ENCODE data around the gene KLHL40. TPM values are rescaled to one million over a fixed set of nuclear protein-coding genes. Genes with fewer than 3 reads are reported as not detected.

KLHL40 gene
- total and polyA plus RNA-seq, 5 experiments from 2014 or later, result not detected

DNA sequence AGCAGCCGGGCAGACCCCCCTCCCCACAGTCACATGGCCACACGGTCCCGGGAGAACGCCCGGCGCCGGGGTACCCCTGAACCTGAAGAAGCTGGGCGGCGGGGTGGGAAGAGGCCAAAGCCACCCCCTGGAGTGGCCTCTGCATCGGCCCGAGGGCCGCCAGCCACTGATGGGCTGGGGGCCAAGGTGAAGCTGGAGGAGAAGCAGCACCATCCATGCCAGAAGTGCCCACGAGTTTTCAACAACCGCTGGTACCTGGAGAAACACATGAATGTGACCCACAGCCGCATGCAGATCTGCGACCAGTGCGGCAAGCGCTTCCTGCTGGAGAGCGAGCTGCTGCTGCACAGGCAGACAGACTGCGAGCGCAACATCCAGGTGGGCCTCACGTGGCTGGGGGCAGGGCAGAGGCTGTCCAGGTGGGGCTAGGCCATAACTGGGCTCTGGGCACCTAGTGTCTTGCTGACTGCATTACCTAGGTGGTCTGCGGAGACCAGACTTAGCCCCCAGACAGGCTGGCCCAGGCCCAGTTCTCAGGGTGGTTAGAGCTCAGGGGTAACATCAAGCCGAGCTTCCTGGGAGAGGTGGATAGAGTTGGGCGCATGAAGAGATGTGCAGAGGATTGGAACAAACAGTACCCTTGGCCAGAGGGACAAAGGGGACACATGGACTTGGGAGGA lies 25.7 kb upstream of the KLHL40 start:
- no peaks in the 10 kb centered on the region for H3K27me3 Mint-ChIP-seq
- H3K4me3 Mint-ChIP-seq, result no peak overlapping the region
- no peak for DNase-seq
- no peak for ATAC-seq
- POLR2A ChIA-PET, result no interaction called here
- no peaks in the 10 kb centered on the region for H3K36me3 Mint-ChIP-seq
- H3K4me1 Mint-ChIP-seq, result peaks cover 0 to 11% (median 2%) of the 10 kb centered on the region in 4 donors
- no peak overlapping the region for H3K27ac Mint-ChIP-seq
- no peaks in the 10 kb centered on the region for H3K9me3 Mint-ChIP-seq

DNA sequence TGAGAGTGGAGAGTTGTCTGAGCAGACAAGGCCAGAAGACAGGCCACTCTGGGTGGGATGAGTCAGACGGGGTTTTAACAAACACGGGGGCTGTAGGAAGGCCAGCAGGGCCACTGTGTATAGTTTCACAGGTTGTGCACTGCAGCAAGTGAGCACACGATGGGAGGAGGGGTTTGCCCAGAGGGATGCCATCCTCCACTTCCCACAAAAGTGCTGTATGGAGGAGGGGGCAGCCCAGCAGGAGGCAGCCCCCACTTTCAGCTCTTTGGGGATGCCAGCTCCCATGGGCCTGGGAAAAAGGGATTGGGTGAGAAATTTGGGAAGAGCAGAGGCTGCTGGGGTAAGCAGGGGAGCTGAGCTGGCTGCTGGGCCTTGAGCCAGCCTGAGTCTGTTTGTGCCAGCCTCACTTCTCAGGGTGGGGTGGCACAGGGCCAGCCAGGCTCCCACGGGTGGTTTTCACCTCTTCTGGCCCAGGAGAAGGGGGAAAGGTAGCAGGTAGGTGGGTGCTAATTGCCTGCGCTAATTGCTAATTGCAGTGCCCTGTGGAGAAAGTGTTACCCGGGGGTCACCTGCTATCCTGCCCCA lies 25.1 kb upstream of the KLHL40 start:
- H3K36me3 Mint-ChIP-seq, result no peaks in the 10 kb centered on the region
- no peak overlapping the region for H3K27ac Mint-ChIP-seq
- POLR2A ChIA-PET, result no interaction called here
- no peaks in the 10 kb centered on the region for H3K9me3 Mint-ChIP-seq
- no peak for DNase-seq
- no peaks in the 10 kb centered on the region for H3K27me3 Mint-ChIP-seq
- no peak for ATAC-seq
- H3K4me1 Mint-ChIP-seq, result peaks cover 0 to 9% (median 2%) of the 10 kb centered on the region in 4 donors
- H3K4me3 Mint-ChIP-seq, result no peak overlapping the region

DNA sequence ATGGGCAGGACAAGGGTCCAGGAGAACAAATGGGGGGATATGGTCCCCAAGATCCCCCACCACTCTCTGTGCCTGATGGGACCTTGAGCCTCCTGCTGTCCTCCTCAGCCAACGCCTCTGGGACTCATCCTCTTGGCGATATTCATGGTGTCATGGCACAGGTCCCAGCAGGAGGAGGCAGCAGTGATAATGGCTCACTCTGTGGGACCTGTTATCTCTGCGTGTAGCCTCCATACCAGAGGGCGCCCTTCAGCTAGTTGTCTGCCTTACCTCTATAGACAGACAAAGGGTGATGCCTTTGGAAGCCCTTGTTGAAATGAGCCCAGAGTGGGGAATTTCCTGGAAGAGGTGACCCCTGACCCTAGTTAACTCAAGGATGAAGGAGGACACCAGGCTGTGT lies 24.4 kb upstream of the KLHL40 start:
- no peak for ATAC-seq
- H3K4me1 Mint-ChIP-seq, result peaks cover 0 to 6% (median 2%) of the 10 kb centered on the region in 4 donors
- no peaks in the 10 kb centered on the region for H3K36me3 Mint-ChIP-seq
- no peaks in the 10 kb centered on the region for H3K27me3 Mint-ChIP-seq
- DNase-seq, result no peak
- POLR2A ChIA-PET, result no interaction called here
- no peak overlapping the region for H3K4me3 Mint-ChIP-seq
- H3K9me3 Mint-ChIP-seq, result no peaks in the 10 kb centered on the region
- peak overlapping the region in 1 of 10 donors; percentile 75 for H3K27ac Mint-ChIP-seq

DNA sequence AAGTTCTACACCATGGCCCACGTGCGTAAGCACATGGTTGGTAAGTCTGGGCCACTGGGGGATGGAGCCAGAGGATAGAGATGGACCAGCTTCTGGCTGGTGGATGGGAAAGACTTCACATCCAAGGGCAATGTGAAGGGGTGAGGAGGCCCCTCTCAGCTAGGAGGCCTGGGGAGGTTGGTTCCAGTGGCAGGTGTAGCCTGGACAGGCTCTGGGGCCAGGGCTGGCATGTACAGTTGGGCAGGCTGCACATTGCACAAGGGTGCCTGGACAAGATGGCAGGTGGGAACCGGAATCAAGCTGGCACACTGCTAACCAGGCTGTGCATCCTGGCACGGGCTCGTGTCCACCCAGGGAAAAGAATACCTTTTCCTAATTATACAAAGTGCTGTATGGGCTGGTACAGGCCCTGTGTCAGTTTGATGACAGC lies 23.7 kb upstream of the KLHL40 start:
- ATAC-seq (no peak), DNase-seq (no peak)
- Mint-ChIP-seq H3K27me3 (no peaks in the 10 kb centered on the region), H3K4me3 (no peak overlapping the region), H3K27ac (no peak overlapping the region), H3K9me3 (no peaks in the 10 kb centered on the region), H3K36me3 (no peaks in the 10 kb centered on the region), H3K4me1 (peaks cover 0 to 3% (median under 1%) of the 10 kb centered on the region in 4 donors)
- POLR2A ChIA-PET, result no interaction called here

DNA sequence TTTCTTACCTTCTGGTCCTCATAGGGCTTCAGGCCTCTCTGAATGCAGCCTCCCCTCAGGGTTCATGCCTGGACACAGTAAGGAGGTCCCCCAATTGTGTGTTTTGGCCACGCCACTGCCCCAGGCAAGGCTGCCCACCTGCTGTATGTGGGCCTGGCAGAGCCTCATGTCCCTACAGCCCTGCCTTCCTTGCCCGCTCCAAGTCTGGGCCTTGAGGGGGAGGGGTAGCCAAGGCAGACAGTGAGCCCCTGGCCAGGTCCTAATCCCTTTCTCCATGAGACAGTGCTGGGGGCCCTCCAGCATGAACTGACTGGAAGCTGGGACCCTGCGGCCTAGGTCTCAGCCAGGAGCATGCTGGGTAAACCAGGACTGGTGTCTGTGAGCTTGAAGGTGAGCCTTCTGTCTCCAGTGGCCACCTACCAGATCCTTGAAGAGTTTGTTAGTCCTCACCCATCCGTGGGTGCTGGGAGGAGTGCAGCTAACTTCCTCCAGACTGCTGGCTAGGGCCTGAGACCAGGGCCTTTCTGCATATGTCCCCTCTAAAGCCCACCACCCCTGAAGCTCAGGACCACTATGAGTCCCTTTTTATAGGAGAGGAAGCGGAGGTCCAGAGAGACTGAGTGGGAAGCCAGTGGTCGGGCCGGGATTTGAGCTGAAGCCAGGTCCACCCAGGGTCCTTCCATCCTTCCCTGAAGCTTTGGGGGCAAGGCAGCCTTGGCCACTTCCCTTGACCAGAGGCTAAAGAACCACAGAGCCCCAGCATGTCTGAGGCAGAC lies 23.1 kb upstream of the KLHL40 start:
- Mint-ChIP-seq H3K36me3 (no peaks in the 10 kb centered on the region), H3K4me3 (no peak overlapping the region), H3K4me1 (peaks cover 0 to 3% (median under 1%) of the 10 kb centered on the region in 4 donors), H3K9me3 (no peaks in the 10 kb centered on the region), H3K27me3 (no peaks in the 10 kb centered on the region), H3K27ac (no peak overlapping the region)
- ATAC-seq, result no peak
- no peak for DNase-seq
- POLR2A ChIA-PET, result no interaction called here

DNA sequence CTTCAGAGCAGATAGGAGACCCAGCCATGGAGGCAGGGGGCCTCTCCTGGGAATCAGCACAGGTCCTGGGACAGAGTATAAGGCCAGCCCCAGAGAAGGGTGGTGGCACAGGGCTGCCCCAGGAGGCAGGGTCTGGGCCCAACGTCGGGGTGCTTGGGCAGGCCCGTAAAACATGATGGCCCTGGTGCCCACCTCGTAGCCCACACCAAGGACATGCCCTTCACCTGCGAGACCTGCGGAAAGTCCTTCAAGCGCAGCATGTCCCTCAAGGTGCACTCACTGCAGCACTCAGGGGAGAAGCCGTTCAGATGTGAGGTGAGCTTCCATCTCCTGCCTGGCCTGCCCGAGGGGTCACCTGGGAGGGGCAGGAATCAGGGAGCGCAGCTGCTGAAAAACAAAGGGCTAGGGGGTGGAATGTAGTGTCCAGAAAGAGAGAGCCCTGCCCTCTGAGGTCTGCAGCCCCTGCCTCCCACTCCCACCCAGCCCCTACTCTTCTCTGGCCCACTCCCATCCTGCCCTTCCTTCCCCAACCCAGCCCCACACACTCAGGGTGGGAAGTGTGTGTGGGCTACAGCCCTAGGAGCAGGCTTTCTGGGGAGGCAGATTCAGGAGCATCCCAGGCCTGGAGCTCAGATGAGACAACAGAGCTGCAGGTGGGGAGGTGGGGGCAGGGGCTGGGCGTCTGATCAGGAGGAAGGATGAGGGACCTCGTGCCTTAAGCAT lies 22.4 kb upstream of the KLHL40 start:
- H3K4me3 Mint-ChIP-seq, result no peak overlapping the region
- H3K27me3 Mint-ChIP-seq, result peaks cover 0 to 1% (median 0%) of the 10 kb centered on the region in 5 donors
- ATAC-seq (no peak), DNase-seq (no peak)
- no peaks in the 10 kb centered on the region for H3K36me3 Mint-ChIP-seq
- H3K4me1 Mint-ChIP-seq, result peaks cover 0 to 3% (median under 1%) of the 10 kb centered on the region in 4 donors
- POLR2A ChIA-PET, result interaction anchor here (1.1 kb wide), 1 partner anchor 9 kb away, joined by 4 read pairs; no protein-coding TSS in a partner anchor
- H3K9me3 Mint-ChIP-seq, result peaks cover 0 to 2% (median 0%) of the 10 kb centered on the region in 9 donors
- H3K27ac Mint-ChIP-seq, result no peak overlapping the region

DNA sequence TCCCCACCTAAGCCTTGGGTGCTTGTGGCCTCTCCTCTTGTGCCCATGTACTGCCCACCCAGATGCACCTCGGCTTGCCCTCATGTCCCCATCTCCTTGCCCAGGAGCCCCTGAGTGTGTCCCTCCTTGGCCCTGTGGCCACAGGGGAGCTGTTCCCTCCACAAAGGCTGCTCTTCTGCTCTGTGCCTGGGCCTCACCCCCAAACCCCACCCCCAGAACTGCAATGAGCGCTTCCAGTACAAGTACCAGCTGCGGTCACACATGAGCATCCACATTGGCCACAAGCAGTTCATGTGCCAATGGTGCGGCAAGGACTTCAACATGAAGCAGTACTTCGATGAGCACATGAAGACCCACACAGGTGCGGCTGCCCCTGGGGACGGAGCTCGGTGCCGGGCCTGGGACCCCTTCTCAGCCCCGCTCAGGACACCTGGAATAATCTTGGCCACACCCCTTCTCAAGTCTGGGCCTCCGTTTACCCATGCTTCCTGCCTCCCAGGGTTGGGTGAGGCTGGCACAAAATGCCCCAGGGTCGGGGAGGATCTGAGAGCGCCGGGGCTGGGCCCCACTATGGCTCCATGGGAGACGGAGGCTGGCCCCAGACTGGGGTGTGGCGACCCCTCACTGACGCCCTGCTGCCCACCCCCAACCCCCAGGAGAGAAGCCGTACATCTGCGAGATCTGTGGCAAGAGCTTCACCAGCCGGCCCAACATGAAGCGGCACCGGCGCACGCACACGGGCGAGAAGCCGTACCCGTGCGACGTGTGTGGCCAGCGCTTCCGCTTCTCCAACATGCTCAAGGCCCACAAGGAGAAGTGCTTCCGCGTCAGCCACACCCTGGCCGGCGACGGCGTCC lies 21.5 kb upstream of the KLHL40 start:
- POLR2A ChIA-PET, result interaction anchor here (1.1 kb wide), 1 partner anchor 10 kb away, joined by 4 read pairs; no protein-coding TSS in a partner anchor
- ATAC-seq (no peak), DNase-seq (no peak)
- Mint-ChIP-seq H3K27ac (peak overlapping the region in 1 of 10 donors; percentile 40), H3K27me3 (peaks cover 0 to 1% (median 0%) of the 10 kb centered on the region in 5 donors), H3K4me3 (no peak overlapping the region), H3K9me3 (peaks cover 0 to 2% (median 0%) of the 10 kb centered on the region in 9 donors), H3K4me1 (peaks cover 0 to 3% (median under 1%) of the 10 kb centered on the region in 4 donors), H3K36me3 (no peaks in the 10 kb centered on the region)

DNA sequence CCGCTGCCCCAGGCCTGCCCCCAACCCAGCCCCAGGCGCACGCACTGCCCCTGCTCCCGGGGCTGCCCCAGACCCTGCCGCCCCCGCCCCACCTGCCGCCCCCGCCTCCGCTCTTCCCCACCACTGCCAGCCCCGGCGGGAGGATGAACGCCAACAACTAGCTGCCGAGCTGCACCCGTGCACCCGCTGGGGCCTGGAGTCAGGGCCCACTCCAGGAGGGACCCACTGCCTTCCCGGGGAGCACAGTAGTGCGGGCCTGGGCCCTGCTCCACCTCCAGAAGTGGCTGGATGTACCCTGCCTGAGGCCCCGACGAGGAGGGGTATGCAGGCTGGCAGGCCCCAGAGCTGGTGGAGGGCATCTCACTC lies 20.9 kb upstream of the KLHL40 start:
- DNase-seq, result no peak
- POLR2A ChIA-PET, result no interaction called here
- H3K4me3 Mint-ChIP-seq, result no peak overlapping the region
- H3K4me1 Mint-ChIP-seq, result peaks cover 0 to 3% (median under 1%) of the 10 kb centered on the region in 4 donors
- no peaks in the 10 kb centered on the region for H3K36me3 Mint-ChIP-seq
- H3K9me3 Mint-ChIP-seq, result peaks cover 0 to 2% (median 0%) of the 10 kb centered on the region in 9 donors
- H3K27me3 Mint-ChIP-seq, result peaks cover 0 to 1% (median 0%) of the 10 kb centered on the region in 5 donors
- ATAC-seq, result no peak
- H3K27ac Mint-ChIP-seq, result no peak overlapping the region

DNA sequence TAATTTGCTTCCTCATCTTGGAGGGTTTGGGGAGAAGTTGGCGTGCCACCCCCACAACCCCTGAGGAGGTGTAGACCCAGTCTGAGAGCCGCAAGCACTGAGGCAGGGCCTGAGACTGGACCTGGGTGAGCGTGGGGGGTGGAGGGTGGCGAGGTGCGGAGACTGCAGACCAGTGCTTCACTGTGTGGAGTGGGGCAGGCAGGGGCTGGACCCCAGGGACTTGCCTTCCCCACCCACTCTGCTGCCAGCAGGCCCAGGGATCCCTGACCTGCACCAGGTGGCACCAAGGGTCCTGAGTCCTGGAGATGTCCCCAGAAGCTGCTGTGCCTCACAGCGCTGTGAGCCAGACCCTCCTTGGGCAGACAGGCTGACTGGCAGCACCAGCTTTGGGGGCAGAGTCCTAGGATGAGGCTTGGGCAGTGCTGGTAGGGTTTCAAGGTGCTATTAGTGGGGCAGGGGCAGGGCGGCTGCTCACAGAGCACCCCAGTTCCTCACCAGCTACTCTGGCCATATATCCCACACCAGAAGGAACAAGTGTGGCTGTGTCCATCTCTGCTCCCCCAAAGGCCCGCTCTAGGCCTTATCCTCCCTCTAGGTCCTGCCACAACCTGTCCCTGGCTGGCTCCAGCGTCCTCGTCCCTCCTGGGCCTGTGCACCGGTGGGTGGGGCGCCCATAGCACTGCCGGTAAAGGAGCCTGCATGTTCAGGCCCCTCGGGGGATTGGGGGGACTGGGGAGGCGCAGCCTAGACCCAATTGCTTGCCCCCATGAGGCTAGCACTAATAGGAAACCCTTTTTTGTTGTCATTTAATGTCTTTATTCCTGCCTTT lies 20.1 kb upstream of the KLHL40 start:
- Mint-ChIP-seq H3K4me3 (no peak overlapping the region), H3K36me3 (no peaks in the 10 kb centered on the region), H3K27me3 (peaks cover 0 to 1% (median 0%) of the 10 kb centered on the region in 5 donors), H3K27ac (peak overlapping the region in 1 of 10 donors; percentile 49), H3K9me3 (peaks cover 0 to 2% (median 0%) of the 10 kb centered on the region in 9 donors), H3K4me1 (peaks cover 0 to 3% (median 0%) of the 10 kb centered on the region in 4 donors)
- no peak for ATAC-seq
- no peak for DNase-seq
- POLR2A ChIA-PET, result no interaction called here

DNA sequence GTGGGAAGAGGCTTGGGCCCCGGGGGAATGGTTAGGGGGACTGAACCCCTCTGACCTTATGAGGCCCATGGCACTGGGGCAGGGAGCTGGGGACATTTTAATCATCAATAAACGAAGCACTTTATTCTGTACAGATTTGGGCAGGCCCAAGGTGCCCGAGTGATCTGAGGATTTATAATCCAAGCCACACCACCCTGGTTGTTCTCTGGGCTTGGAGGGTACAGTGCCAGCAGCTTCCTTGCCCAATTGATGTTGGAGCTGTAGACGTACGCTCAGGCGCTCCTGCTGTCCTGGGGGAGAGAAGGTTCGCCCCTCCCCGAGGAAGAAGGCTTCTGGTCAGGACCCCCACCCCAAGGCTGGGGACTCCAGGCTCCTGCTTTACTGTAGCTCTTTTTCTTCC lies 19.3 kb upstream of the KLHL40 start:
- H3K9me3 Mint-ChIP-seq, result peaks cover 0 to 4% (median 0%) of the 10 kb centered on the region in 9 donors
- ATAC-seq, result no peak

DNA sequence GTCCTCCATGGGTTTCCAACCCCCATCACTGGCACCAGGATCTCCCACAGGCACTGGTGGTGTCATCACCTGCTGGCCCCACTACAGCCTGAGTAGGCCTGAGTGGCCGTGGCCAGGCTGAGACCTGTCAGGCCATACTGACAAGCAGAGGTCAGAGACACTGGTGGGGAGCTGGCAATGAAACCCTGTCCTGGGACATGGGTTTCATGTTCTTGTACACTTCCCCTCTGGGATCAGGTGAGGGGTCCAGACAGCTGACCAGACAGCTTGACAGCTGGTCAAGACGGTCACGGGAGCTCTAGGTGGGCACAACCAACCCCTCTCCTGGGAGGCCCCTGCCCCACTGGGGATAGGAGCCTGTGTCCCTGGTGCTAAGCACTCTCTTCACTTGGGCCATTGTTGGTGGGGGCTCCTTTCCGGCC lies 18.7 kb upstream of the KLHL40 start:
- H3K27me3 Mint-ChIP-seq, result peaks cover 0 to 1% (median 0%) of the 10 kb centered on the region in 5 donors
- H3K4me3 Mint-ChIP-seq, result no peak overlapping the region
- no peaks in the 10 kb centered on the region for H3K36me3 Mint-ChIP-seq
- POLR2A ChIA-PET, result no interaction called here
- peaks cover 0 to 4% (median 0%) of the 10 kb centered on the region in 9 donors for H3K9me3 Mint-ChIP-seq
- ATAC-seq, result no peak
- peaks cover 0 to 3% (median 0%) of the 10 kb centered on the region in 4 donors for H3K4me1 Mint-ChIP-seq
- no peak for DNase-seq
- H3K27ac Mint-ChIP-seq, result no peak overlapping the region

More for the DNA sequence above, 19.3 kb upstream of the KLHL40 start:
- POLR2A ChIA-PET, result no interaction called here
- Mint-ChIP-seq H3K27me3 (peaks cover 0 to 1% (median 0%) of the 10 kb centered on the region in 5 donors), H3K4me1 (peaks cover 0 to 3% (median 0%) of the 10 kb centered on the region in 4 donors), H3K27ac (peak overlapping the region in 1 of 10 donors; percentile 84), H3K4me3 (no peak overlapping the region), H3K36me3 (no peaks in the 10 kb centered on the region)
- no peak for DNase-seq
